Measurements from ENCODE around the gene MARVELD1.

DNA sequence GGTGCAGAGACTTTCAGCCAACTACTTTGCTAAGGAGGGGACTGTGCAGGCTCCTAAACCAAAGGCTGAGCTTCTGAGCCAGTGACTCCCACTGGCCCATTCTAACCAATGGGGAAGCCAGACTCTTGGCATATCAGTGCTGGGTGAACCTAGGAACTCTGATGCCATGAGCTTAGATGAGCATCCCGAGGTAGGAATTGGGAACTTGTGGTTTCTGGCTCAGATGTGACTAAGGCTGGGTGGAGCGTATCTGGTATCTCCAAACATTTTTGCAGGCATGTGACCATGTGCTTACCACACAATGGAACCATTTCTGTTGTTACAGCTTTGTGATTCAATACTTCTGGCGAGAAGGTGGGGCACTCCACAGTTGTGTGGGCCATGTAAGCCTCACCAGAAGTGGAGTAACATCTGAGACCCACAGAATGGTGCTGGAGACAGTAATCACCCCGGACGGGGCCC lies 23.9 kb upstream of the MARVELD1 start:
- TF ChIP-seq, protein P1, sequence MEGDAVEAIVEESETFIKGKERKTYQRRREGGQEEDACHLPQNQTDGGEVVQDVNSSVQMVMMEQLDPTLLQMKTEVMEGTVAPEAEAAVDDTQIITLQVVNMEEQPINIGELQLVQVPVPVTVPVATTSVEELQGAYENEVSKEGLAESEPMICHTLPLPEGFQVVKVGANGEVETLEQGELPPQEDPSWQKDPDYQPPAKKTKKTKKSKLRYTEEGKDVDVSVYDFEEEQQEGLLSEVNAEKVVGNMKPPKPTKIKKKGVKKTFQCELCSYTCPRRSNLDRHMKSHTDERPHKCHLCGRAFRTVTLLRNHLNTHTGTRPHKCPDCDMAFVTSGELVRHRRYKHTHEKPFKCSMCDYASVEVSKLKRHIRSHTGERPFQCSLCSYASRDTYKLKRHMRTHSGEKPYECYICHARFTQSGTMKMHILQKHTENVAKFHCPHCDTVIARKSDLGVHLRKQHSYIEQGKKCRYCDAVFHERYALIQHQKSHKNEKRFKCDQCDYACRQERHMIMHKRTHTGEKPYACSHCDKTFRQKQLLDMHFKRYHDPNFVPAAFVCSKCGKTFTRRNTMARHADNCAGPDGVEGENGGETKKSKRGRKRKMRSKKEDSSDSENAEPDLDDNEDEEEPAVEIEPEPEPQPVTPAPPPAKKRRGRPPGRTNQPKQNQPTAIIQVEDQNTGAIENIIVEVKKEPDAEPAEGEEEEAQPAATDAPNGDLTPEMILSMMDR (IDR thresholded peaks at IDR 0.05) = no peak
- no peak for TF ChIP-seq POLR2A (IDR thresholded peaks at IDR 0.05)
- peak in 1 of 4 donors; percentile 48 for TF ChIP-seq POLR2AphosphoS5 (IDR thresholded peaks at IDR 0.05)

Measured in sigmoid colon (tissue), 4 donors.